Cardiac muscle cell (in vitro differentiated cells and primary cell): ENCODE results near the gene MSMB. TPM values are rescaled to one million over a fixed set of nuclear protein-coding genes. Genes with fewer than 3 reads are reported as not detected.
A peak's percentile ranks its signal among the peaks of the same experiment; 100 is the strongest.
"Not testable (repeated sequence)": the region's sequence is repeated elsewhere in the genome, so short reads cannot be mapped to it uniquely, and the experiment has no call there.

ENCODE experiments used
- DNase-seq, 2 donors: peaks; one replicate each; pipeline versions ENCODE4 v3.0.0 to v3.0.0-alpha.2; 2010 to 2017; ENCODE audit warnings: low read depth in 1 of 2, low spot score in 1 of 2
- H3K27ac ChIP-seq: fragments of 200-600 bp; sonication (generic); 2 replicates; pipeline ENCODE4 v1.5.1; 2016
- H3K27me3 ChIP-seq: fragments of 200-600 bp; sonication (generic); 2 replicates; pipeline ENCODE4 v1.6.0; 2016; ENCODE audit warnings: control low read depth
- H3K36me3 ChIP-seq: fragments of 200-600 bp; sonication (generic); 2 replicates; pipeline ENCODE4 v1.5.1; 2016; ENCODE audit warnings: control low read depth
- H3K4me1 ChIP-seq: fragments of 200-600 bp; sonication (generic); 2 replicates; pipeline ENCODE4 v1.8.1; 2017; ENCODE audit warnings: low read depth, mild to moderate bottlenecking, mixed run types
- H3K4me3 ChIP-seq: fragments of 200-600 bp; sonication (generic); 2 replicates; pipeline ENCODE4 v1.5.1; 2016; ENCODE audit warnings: mild to moderate bottlenecking
- H3K9me3 ChIP-seq: fragments of 200-600 bp; sonication (generic); 2 replicates; pipeline ENCODE4 v1.5.1; 2017; ENCODE audit warnings: low read depth, mild to moderate bottlenecking, control low read depth
- CTCF ChIP-seq: IDR thresholded peaks from 2 replicates; pipeline ENCODE4 v1.5.1; 2012; ENCODE audit warnings: low read depth, mild to moderate bottlenecking, low read length
- polyA plus RNA-seq: library from polyadenylated mRNA; unstranded; fragments of >200 nt; fragmentation: Nextera tagmentation; extraction: Ambion mirVana; gene quantifications from 2 replicates; pipeline ENCODE4 v1.2.1, GENCODE V29; 2016
- total RNA-seq: library from RNA; depleted of rRNA; stranded (reverse); fragments of >200 nt; gene quantifications from 2 replicates; pipeline ENCODE4 v1.2.3, GENCODE V29; 2016

MSMB gene
- total RNA-seq (not detected in 2 replicates), polyA plus RNA-seq (not detected in 2 replicates)

GRCh38 chr10:46046261-46046660 is at the start of gene MSMB:
Gene MSMB, minus strand, starts transcription at chr10:46046269. Its CDS starts 32 bp downstream, at chr10:46046237.
- Histone ChIP-seq H3K9me3 (no peaks in the 10 kb centered on the region), H3K4me3 (no peak within 1 kb of the TSS), H3K36me3 (no peaks in the 10 kb centered on the region), H3K27me3 (peaks cover 5% of the 10 kb centered on the region), H3K4me1 (no peaks in the 10 kb centered on the region), H3K27ac (no peak within 1 kb of the TSS)
- no peak for DNase-seq
- no peak for TF ChIP-seq CTCF

- H3K27me3 ChIP-seq: no peaks in the 10 kb centered on the region
- H3K27ac ChIP-seq: peak overlapping the region; percentile 86
- no peak for TF ChIP-seq CTCF
- H3K36me3 ChIP-seq: no peaks in the 10 kb centered on the region
- no peaks in the 10 kb centered on the region for H3K9me3 ChIP-seq
- peaks cover 48% of the 10 kb centered on the region for H3K4me1 ChIP-seq
- no peak overlapping the region for H3K4me3 ChIP-seq
- peak in 1 of 2 donors; percentile 80 for DNase-seq
Measured at GRCh38 chr10:46094931-46095750, 49.1 kb upstream of the MSMB start.

GRCh38 chr10:46094197-46094500 is 48.1 kb upstream of the MSMB start:
- peak overlapping the region; percentile 86 for H3K27ac ChIP-seq
- H3K4me1 ChIP-seq: peaks cover 48% of the 10 kb centered on the region
- TF ChIP-seq CTCF: no peak

GRCh38 chr10:46093316-46094196 is 47.5 kb upstream of the MSMB start:
- Histone ChIP-seq H3K27ac (peak overlapping the region; percentile 86), H3K4me1 (peaks cover 46% of the 10 kb centered on the region)
- H3K36me3 ChIP-seq, H3K9me3 ChIP-seq, H3K27me3 ChIP-seq, H3K4me3 ChIP-seq, DNase-seq: not testable (repeated sequence)

More at GRCh38 chr10:46094197-46094500, 48.1 kb upstream of the MSMB start:
- no peak for DNase-seq
- Histone ChIP-seq H3K4me3 (no peak overlapping the region), H3K36me3 (no peaks in the 10 kb centered on the region), H3K9me3 (no peaks in the 10 kb centered on the region), H3K27me3 (no peaks in the 10 kb centered on the region)

GRCh38 chr10:46092524-46093081 is 46.5 kb upstream of the MSMB start:
- DNase-seq: no peak
- Histone ChIP-seq H3K27me3 (no peaks in the 10 kb centered on the region), H3K9me3 (no peaks in the 10 kb centered on the region), H3K27ac (peak overlapping the region; percentile 51), H3K36me3 (no peaks in the 10 kb centered on the region), H3K4me3 (no peak overlapping the region), H3K4me1 (peaks cover 40% of the 10 kb centered on the region)
- no peak for TF ChIP-seq CTCF
